HG03064 (cell line): Measurements from ENCODE around the gene GREM1.

Experiments used
- ATAC-seq: cut with Tn5 transposase; IDR thresholded peaks from one replicate; pipeline ENCODE4 v1.9.1; 2021; ENCODE audit warnings: low read depth; ENCODE audit not compliant: unreplicated experiment

GREM1 gene

DNA sequence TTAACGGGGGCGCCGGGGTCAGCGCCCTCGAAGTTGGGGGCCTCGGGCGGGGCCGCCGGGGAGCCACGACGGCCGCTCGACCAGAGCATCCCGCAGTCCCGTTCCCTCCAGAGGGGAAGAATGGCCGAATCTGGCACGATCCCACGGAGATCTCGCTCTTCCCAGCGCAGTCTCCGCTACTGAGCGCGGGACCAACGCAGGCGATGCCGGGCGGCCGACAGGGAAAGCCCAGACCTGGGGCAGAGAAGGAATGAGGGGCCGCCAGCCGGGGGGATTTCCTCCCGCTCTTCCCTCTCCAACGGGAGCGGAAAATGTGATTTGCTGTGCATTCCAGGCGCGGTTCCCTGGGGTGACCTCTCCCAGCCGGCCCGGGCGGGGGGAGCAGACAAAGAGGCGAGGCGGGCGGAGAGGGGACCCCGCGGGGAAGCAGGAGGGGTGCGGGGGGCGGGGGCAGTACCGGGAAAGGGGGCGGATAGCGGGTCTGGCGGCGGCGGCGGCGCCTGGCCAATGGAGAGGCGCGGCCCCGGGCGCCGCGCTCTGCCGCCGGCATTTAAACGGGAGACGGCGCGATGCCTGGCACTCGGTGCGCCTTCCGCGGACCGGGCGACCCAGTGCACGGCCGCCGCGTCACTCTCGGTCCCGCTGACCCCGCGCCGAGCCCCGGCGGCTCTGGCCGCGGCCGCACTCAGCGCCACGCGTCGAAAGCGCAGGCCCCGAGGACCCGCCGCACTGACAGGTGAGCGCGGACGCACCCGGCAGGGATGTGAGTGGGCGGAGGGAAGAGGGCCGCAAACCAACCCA is at the start of gene GREM1:
Gene GREM1, plus strand, starts transcription at position 579 of the 801 bp plus-strand sequence. CDS start 12,687 bp downstream, outside the sequence.
- ATAC-seq: no peak

DNA sequence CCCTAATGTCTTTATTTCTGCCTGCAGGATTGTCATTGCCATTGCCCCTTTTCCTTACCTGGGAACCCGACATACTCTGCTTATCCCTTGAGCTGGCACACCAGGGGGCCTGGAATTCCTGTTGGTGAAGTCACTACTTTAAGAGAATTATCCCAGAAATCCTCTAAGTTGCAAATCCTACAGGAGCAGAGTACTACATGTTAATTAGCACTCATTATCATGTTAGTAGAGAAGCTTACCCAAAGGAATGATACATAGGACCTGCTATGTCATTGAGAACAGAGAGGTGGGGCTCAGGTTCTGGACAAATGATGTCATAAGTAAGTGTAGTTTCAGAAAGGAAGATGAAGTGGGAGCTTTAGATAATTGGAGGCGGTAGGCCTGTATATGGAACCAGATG is 48.9 kb upstream of the GREM1 start:
- ATAC-seq: no peak

DNA sequence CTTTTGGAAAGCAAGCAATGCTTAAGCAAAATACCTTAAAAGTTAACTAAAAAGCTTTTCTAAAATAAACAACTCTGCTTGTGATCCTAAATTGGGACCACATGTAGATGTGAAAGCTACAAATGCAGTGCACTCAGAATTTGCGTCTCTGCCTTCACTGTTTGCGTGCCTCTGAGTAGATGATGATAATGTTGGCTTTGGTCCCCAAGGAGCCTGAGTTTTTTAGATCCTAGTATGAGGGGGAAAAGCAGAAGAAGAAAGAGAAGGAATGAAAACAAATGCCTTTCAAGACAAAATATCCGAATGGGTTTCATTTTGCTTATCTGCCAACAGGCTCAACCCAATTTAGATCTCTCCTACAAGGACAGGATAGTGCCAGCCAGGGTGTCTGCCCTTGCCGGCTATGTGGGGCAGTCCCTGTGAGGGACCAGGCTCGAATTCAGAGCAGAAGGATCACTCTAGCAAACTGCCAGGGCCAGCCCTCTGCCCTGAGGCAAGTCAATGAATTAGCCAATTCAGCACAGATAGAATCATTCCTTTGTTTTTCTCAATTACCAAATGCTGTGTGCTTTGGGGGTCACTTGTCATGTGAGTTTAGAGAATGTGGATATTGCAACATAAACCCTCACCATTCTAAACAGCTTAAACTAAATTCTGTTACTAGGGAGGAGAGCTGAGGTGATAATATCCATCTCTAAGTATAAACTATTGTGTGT is 47.8 kb upstream of the GREM1 start:
- no peak for ATAC-seq

DNA sequence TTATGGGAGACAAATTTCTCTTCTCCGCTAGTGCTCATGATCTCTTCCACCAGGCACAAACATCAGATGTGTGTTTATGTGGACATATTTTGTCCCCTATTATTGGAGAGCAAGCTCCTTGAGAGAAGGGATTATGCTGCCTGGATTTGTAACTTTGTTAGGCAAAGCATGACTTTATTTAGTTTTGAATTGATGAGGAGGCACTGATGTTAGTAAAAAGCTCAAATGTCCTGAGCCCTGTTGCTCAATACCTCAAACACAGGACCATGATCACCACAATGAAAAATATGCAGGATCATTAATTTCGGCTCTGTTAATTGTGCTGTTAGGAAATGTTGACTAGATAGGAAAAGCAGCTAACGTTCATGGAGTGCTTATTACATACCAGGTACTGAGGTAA is 47.2 kb upstream of the GREM1 start:
- no peak for ATAC-seq

DNA sequence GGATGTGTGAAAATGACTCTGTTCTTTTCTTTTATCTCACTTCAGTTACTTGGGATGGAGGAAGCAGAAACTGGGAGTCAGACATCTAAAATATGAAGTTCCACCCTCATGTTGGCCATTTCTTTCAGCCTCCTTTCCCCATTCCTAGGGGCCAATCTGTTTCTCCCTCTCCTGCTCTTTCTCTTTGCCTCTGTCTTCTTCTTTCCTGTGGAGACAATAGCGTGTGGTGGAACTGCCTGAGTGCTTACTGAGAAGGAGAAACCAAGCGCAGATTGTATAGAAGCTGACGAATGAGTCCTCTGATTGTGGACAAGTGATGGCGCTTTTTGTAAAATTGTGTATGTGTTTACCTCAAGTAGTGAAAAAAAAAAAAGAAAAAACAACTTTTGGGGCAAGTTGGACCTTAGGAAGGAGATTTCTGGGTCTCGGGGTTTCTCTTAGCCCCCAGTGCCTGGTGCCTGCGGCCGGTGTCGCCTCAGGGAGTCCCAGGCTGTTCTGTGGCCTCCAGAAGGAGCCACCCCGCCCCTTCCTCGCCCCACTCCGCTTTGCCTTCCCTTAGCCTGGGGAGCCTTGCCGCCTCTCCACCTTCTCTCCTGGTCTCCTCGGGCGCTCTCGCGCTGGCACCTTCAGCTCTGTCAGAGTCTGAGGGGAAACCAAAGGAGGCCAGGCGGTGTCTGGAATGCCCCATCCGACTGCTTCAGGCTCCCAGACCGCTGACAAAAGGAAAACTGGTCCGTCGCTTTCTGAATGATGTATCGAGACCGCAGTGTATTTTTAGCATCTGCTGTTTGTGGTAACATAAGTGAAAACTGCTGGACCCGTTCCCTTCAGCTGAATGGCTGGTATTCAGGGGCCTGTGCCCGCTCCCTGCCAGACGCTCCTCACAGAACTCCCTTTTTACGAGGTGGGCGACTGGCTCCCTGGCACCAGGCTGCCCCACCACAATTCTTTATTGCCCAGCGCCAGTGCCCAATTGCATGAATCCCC is 46.2 kb upstream of the GREM1 start:
- ATAC-seq: no peak

DNA sequence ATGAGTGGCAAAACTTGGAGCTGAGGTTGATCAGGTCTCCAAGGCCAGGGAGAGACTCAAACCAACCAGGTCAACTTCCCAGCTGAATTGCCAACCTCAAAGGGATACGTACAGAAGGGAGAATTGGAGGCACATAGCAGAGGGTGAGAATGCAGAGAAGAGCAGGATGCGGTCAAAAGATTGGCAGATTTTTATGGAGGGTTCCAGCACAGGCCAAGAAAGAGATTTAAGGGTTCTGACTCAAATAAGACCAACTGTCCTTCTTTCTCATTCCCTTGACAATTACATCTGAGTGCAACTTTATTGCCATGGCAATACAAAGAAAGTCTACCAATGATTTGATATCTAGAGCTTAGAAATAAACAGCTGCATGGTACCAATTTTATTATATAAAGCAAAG is 43.1 kb upstream of the GREM1 start:
- ATAC-seq: no peak

DNA sequence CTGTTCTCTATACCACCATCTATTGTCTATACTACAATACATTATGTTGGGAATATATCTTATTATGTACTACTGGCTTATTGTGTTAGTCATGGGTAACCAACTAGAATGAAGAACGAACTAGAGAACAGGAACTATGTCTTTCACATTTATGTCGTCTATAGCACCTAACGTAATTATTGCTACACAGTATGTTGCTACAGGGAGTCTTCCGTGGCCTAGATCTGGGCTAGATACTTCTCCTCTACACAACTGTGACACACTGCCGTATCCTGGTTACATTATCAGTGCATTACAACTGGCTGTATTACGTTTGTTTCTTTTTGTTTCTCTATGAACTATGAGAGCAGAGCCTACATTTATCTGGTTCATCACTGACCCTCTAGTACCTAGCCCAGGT is 42.3 kb upstream of the GREM1 start:
- ATAC-seq: no peak

DNA sequence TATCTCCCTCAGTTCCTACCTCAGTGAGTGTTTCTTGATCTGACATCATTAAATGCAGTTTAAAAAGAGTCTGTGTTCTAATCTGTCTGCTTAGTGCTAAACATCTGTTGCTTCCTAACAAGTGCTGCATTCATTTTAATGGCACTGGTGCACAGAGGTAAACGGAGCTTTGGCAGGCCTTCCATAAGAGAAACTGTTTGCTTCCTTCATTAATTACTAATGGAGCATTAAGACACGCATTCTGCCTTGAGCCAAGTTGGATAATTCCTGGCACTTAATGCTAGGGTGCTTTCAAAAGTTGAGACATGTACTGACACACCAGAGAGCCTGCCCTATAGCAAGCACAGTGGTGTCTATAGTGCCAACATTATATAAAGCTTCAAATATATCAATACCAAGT is 41.6 kb upstream of the GREM1 start:
- no peak for ATAC-seq

DNA sequence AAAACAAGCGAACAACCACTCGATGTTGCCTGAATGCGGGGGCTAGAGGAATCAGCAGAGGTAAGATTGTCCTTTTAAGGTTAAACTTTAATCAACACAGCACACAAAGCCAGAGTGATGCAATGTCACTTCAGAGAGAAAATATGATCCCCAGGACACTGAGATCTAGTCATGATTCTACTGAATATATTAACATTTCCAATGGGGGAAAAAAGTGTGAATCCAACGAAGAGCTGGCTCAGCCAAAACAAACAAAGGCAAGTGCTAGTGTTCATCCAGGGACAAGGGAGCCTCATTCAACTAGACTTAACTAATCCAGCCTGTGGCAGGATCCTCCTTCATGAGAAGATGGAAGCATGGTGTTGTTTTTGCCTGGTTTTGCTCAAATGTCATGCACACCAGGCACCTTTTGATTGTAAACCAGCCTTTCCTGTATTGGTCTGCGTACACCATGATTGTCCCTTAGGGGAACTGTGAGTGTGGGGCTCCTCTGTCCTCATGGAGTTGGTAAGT is 40.5 kb upstream of the GREM1 start:
- no peak for ATAC-seq

DNA sequence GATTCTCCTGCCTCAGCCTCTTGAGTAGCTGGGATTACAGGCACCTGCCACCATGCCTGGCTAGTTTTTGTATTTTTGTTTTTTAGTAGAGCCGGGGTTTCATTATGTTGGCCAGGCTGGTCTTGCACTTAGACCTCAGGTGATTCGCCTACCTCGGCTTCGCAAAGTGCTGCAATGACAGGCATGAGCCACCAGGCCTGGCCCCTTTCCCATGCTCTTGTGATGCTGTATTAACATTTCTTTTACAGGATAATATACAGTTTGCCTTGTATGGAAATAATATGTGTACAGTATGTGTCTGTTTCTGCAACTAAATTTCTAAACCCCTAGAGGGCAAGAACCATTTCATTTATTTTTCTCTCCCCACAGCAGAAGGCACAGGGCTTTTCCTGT is 38.5 kb upstream of the GREM1 start:
- no peak for ATAC-seq

DNA sequence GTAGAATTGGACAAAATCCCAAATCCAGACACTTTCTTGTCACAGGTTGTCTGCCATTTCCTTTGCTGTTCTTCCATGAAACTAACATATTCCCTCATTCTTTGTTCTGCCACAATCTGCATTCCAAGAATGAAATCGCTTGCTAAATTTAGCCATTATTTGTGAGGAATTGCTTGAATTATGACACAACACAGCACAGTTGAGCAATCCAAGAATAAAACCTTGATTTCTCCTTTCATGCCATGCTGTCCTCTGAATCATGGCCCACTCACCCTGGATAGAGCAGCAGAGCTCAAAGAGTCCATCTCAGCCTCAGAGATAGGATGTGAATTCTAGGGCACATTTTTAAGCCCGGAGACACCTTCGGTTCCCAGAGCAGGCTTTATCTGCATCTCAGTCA is 35.2 kb upstream of the GREM1 start:
- no peak for ATAC-seq

DNA sequence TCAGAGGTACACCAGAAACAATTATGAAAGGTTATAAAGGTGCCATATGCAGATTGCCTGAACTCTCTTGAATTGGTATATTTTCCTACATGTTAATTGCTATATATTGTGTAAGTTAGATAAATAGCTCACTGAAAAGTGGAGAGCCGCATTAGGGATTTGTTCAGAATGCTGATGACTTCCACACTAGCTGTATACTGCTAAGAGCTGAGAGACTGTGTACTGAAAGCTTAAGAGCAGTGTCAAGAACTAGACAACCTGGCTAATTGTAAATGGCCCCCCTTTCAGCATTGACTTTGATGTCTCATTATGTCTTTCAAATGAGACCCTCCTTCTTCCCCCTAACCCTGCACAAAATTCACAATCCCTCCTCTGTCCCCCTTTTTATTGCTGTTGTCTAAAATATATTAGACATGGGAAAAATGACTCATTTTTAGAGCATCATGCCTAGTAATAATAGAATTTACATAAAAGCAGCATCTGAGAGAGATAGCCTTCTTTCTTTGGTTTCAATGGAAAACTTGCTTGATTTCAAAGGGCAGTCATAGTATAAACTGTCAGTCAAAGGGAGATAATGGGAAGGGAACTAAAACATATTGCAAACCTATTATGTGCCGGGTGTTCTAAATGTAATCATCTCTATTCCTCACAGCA is 34.7 kb upstream of the GREM1 start:
- no peak for ATAC-seq

DNA sequence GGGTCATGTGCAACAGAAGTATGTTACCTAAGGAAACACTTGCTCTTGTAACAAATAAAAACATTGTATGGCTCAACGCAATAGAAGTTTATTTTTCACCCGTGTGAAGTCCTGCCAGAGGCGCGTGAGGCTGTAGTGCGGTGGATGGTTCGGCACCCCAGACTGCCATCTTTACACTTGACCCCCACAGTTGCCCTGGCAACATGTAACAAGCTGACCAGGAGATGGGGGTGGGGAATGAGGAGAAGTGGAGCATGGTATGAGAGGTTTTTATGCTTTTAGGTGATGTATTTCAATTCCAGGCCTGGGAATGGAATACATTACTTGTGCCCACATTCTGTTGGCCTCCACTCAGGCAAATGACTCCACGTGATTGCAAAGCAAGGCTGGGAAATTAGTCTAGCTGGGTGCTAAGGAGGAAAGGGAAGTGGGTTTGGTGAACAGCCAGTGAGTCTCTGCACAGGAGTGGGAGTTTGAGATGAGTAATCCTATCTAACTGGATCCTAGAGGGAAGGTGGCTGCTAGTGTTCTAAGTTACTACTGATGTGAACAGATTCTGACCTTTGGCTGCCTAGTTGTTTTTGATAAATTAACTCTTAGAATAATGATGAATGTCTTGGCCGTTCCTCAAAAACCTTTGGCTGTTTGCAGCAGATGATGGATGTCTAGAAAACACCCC is 33.8 kb upstream of the GREM1 start:
- ATAC-seq: no peak

DNA sequence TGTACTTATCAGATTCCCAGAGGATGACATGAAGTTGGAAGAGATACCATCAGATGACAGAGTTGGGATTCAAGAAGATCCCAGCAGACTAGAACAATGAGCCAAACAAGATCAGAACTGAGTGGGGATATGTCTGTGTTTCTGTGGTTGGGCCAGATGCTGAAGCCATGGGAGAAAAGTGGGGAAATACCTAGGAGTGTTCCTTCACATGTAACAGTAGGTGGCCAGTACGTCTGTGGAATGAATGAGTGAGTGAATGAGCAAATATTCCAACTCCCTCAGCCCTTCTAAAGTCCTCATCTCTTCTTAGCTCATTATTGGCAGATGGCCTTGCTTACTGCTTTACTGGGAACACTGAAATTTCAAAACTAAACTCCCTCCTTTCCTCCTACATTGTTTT is 32.2 kb upstream of the GREM1 start:
- no peak for ATAC-seq

DNA sequence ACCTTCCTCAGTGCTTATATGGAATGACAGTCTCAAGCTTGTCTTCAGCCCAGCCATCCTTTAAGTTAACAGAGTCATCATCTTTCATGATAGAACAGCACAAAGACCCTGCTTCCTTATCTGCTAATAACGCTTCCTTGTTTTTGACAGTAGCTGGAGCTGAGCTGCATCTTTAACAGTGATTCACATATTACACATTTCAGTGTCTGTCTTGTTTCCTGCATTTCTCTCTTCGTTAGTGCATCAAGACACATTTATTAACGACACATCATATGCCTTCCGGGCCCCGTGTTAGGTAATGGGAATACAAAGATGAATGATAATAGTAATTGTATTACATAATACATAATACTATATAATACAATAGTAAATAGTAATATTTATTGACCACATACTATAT is 30.2 kb upstream of the GREM1 start:
- no peak for ATAC-seq

DNA sequence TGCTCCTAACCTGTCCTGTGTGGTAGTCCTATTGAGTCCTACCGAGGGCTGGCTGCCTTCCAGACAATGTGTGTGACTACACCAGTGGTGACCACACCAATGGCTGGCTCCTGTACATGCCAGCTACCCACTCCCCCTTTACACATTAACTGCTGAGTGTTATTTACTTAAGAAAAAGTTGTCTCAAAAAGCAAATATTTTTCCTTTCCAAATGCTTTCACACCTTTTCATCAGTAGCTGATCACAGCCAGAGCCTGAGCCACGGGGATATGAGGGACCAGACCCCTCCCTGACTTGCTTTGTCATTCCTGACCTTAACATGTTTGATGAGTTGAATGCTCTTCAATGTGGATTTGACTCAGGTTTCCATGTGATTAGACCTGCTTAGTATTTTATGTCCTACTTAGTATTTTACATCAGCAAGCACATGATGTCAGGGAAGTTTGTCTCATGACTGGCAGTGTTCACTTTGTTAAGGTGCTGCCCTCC is 29.6 kb upstream of the GREM1 start:
- ATAC-seq: no peak

DNA sequence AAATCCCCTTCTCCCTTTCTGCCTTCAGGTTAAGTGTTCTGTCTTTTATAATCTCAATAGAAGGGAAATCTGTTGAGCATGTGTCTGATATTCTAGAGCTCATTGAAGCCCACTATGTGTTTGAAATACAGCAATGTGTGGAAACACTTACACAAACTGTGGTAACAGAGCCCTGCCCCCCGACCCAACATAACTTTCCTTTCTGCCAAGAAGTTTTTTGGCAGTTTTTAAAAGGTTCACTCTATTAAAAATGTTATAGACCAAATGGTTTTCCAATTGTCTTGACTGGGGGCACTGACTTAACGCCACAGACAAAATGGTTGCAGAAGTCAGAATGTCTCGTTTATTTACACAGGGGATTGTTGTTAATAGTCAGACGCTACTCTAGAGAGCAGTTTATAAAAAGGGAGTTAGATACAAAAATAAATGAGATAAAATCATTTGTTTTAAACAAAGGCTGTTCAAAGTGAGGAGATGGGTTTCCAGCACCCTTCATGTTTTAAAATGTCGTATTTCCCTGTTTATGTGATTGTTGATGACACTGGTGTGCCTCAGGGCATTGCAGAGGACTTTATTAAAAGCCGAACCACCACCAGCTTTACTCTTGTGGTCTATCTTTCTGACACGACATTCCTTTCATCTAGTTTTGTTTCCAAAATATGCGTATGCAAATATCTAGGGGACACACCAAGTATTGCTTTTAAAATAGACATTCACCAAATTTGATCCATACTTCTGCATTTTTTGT is 26.7 kb upstream of the GREM1 start:
- ATAC-seq: no peak

DNA sequence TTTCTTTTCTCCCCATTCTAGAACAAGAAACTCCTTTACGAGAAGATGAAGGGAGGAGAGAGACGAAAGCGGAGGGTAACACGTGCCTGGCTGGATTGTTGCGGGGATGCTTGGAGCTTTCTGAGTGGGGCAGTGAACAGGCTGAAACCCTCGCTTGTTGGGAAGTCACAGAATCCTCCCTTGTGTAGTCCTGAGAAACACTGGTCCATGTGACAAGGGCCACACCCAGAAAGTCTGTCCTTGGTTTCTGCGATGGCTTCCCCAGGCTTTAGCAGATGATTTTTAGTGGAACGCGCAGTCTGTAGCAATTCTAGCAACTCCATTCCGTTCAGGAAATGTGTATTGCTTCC is 26.1 kb upstream of the GREM1 start:
- no peak for ATAC-seq

DNA sequence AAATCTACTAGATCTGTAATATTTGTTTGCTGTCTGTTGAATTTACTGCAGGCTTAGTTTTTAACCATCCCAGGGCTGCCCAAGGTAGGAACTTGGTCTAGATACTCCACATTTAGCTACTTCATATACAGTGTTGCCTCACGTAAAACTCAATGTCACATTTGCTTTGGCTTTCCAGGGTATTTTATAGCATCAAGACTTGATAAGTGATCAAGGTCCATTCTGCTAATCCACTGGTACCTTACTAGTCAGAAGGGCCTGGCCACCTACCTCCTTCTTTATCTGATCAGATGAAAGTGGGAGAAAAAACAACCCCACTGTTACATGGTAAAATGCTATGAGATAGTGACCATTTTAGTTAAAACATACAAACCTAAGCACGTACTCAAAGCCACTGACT is 25.5 kb upstream of the GREM1 start:
- no peak for ATAC-seq
